Mesothelial cell of epicardium (in vitro differentiated cells): ENCODE data around the gene IGLL1. TPM values are rescaled to one million over a fixed set of nuclear protein-coding genes. Genes with fewer than 3 reads are reported as not detected.

Source experiments
- DNase-seq, 2 experiments: peaks; one replicate each; pipeline ENCODE4 v3.0.0; 2021; ENCODE audit warnings: low spot score in 2 of 2; ENCODE audit not compliant: unreplicated experiment in 2 of 2
- H3K27ac Mint-ChIP-seq: 2 replicates; pipeline ENCODE4 v1.8.0; 2021; ENCODE audit warnings: mixed read lengths
- H3K27me3 Mint-ChIP-seq: 2 replicates; pipeline ENCODE4 v1.8.0; 2021; ENCODE audit warnings: low read depth, mixed read lengths
- H3K36me3 Mint-ChIP-seq: 2 replicates; pipeline ENCODE4 v1.8.0; 2021; ENCODE audit warnings: mixed read lengths
- H3K4me1 Mint-ChIP-seq: 2 replicates; pipeline ENCODE4 v1.8.0; 2021; ENCODE audit warnings: mixed read lengths
- H3K4me3 Mint-ChIP-seq: 2 replicates; pipeline ENCODE4 v1.8.0; 2021; ENCODE audit warnings: mild to moderate bottlenecking, moderate library complexity, mixed read lengths
- H3K9me3 Mint-ChIP-seq: 2 replicates; pipeline ENCODE4 v1.8.0; 2021; ENCODE audit warnings: mixed read lengths
- CTCF ChIP-seq: fragments of 200-600 bp; sonication (generic); IDR thresholded peaks from one replicate; pipeline ENCODE4 v1.5.0; 2021; ENCODE audit warnings: antibody characterized with exemption; ENCODE audit not compliant: unreplicated experiment
- total RNA-seq: library from RNA; stranded (reverse); gene quantifications from 3 replicates; pipeline ENCODE4 v1.2.1, GENCODE V29; 2021

IGLL1 gene
- total RNA-seq, 1 donor from 2014 or later = not detected

- Mint-ChIP-seq H3K27ac (peak overlapping the region; percentile 71), H3K4me1 (peaks cover 76% of the 10 kb centered on the region), H3K36me3 (no peaks in the 10 kb centered on the region), H3K4me3 (no peak overlapping the region), H3K27me3 (no peaks in the 10 kb centered on the region), H3K9me3 (no peaks in the 10 kb centered on the region)
- no peak for TF ChIP-seq CTCF
- no peak for DNase-seq
These were observed 50.0 kb downstream of the IGLL1 start for GRCh38 chr22:23530106-23530505.

- peak overlapping the region; percentile 71 for H3K27ac Mint-ChIP-seq
- no peaks in the 10 kb centered on the region for H3K9me3 Mint-ChIP-seq
- no peaks in the 10 kb centered on the region for H3K36me3 Mint-ChIP-seq
- no peak for TF ChIP-seq CTCF
- no peak overlapping the region for H3K4me3 Mint-ChIP-seq
- peaks cover 71% of the 10 kb centered on the region for H3K4me1 Mint-ChIP-seq
- DNase-seq = no peak
- no peaks in the 10 kb centered on the region for H3K27me3 Mint-ChIP-seq
These were observed 50.7 kb downstream of the IGLL1 start for GRCh38 chr22:23529166-23530103.

GRCh38 chr22:23527971-23528740, 51.9 kb downstream of the IGLL1 start:
- H3K4me1 Mint-ChIP-seq = peaks cover 69% of the 10 kb centered on the region
- H3K4me3 Mint-ChIP-seq = no peak overlapping the region
- no peak for TF ChIP-seq CTCF
- DNase-seq = no peak
- no peaks in the 10 kb centered on the region for H3K36me3 Mint-ChIP-seq
- no peaks in the 10 kb centered on the region for H3K9me3 Mint-ChIP-seq
- H3K27ac Mint-ChIP-seq = peak overlapping the region; percentile 71
- H3K27me3 Mint-ChIP-seq = no peaks in the 10 kb centered on the region

GRCh38 chr22:23526596-23527316, 53.3 kb downstream of the IGLL1 start:
- Mint-ChIP-seq H3K36me3 (no peaks in the 10 kb centered on the region), H3K27ac (peak overlapping the region; percentile 89), H3K4me1 (peaks cover 63% of the 10 kb centered on the region), H3K9me3 (no peaks in the 10 kb centered on the region), H3K4me3 (no peak overlapping the region), H3K27me3 (no peaks in the 10 kb centered on the region)
- TF ChIP-seq CTCF = no peak
- DNase-seq = no peak

GRCh38 chr22:23525510-23525909, 54.6 kb downstream of the IGLL1 start:
- no peaks in the 10 kb centered on the region for H3K36me3 Mint-ChIP-seq
- H3K9me3 Mint-ChIP-seq = no peaks in the 10 kb centered on the region
- no peak for TF ChIP-seq CTCF
- no peaks in the 10 kb centered on the region for H3K27me3 Mint-ChIP-seq
- H3K4me1 Mint-ChIP-seq = peaks cover 64% of the 10 kb centered on the region
- H3K27ac Mint-ChIP-seq = peak overlapping the region; percentile 82
- H3K4me3 Mint-ChIP-seq = no peak overlapping the region
- DNase-seq = no peak
